GM12875 (cell line): ENCODE data around the gene SIX1.

Experiments
- H3K4me3 ChIP-seq: one replicate; pipeline ENCODE4 v1.5.1; 2011; ENCODE audit warnings: low read depth, low read length, control low read depth
- CTCF ChIP-seq: IDR thresholded peaks from 2 replicates; pipeline ENCODE4 v1.5.1; 2011; ENCODE audit warnings: low read depth, mild to moderate bottlenecking, control low read depth, inconsistent platforms, low read length, moderate library complexity, borderline replicate concordance; ENCODE audit not compliant: insufficient read depth

The SIX1 gene

GRCh38 chr14:60648934-60649874 is at the start of gene SIX1:
Gene SIX1, minus strand, starts transcription at chr14:60649477. Its CDS starts 288 bp downstream, at chr14:60649189.
- H3K4me3 ChIP-seq = peak within 1 kb of the TSS; percentile 8
- no peak for TF ChIP-seq CTCF

GRCh38 chr14:60695327-60695726 is 46.0 kb upstream of the SIX1 start:
- no peak for TF ChIP-seq CTCF
- no peak overlapping the region for H3K4me3 ChIP-seq

GRCh38 chr14:60691383-60692113 is 42.3 kb upstream of the SIX1 start:
- no peak for TF ChIP-seq CTCF
- H3K4me3 ChIP-seq = no peak overlapping the region

GRCh38 chr14:60686865-60687264 is 37.6 kb upstream of the SIX1 start:
- H3K4me3 ChIP-seq = no peak overlapping the region
- no peak for TF ChIP-seq CTCF

- no peak for TF ChIP-seq CTCF
- no peak overlapping the region for H3K4me3 ChIP-seq
Measured at GRCh38 chr14:60684203-60684602, 34.9 kb upstream of the SIX1 start.

GRCh38 chr14:60681271-60681670 is 32.0 kb upstream of the SIX1 start:
- no peak overlapping the region for H3K4me3 ChIP-seq
- TF ChIP-seq CTCF = no peak

GRCh38 chr14:60680511-60680910 is 31.2 kb upstream of the SIX1 start:
- H3K4me3 ChIP-seq = no peak overlapping the region
- no peak for TF ChIP-seq CTCF
